Measurements from ENCODE around the gene FCRL3. TPM values are rescaled to one million over a fixed set of nuclear protein-coding genes. Genes with fewer than 3 reads are reported as not detected.

The FCRL3 gene
- not detected in 5 replicates for total RNA-seq (2022; extraction: Qiagen RNA extraction; ENCODE audit: low read depth)

GRCh38 chr1:157700732-157701131 lies at the start of gene FCRL3:
FCRL3 (minus strand) TSS chr1:157700769; CDS start chr1:157700489, 280 bp downstream.

Other genes starting within 250 kb of the FCRL3 start
- not detected in 5 replicates for gene FCRL5, start 148.3 kb downstream of the FCRL3 start, total RNA-seq (2022; extraction: Qiagen RNA extraction; ENCODE audit: low read depth)
- not detected in 5 replicates for gene FCRL4, start 102.7 kb downstream of the FCRL3 start, total RNA-seq (2022; extraction: Qiagen RNA extraction; ENCODE audit: low read depth)
- gene FCRL2, start 76.4 kb upstream of the FCRL3 start, total RNA-seq (2022; extraction: Qiagen RNA extraction; ENCODE audit: low read depth), result not detected in 5 replicates
- not detected in 5 replicates for gene FCRL1, start 119.4 kb upstream of the FCRL3 start, total RNA-seq (2022; extraction: Qiagen RNA extraction; ENCODE audit: low read depth)
- gene CD5L, start 141.0 kb upstream of the FCRL3 start, total RNA-seq (2022; extraction: Qiagen RNA extraction; ENCODE audit: low read depth), result not detected in 5 replicates